Measurements from ENCODE around the gene BEND7.

The BEND7 gene

DNA sequence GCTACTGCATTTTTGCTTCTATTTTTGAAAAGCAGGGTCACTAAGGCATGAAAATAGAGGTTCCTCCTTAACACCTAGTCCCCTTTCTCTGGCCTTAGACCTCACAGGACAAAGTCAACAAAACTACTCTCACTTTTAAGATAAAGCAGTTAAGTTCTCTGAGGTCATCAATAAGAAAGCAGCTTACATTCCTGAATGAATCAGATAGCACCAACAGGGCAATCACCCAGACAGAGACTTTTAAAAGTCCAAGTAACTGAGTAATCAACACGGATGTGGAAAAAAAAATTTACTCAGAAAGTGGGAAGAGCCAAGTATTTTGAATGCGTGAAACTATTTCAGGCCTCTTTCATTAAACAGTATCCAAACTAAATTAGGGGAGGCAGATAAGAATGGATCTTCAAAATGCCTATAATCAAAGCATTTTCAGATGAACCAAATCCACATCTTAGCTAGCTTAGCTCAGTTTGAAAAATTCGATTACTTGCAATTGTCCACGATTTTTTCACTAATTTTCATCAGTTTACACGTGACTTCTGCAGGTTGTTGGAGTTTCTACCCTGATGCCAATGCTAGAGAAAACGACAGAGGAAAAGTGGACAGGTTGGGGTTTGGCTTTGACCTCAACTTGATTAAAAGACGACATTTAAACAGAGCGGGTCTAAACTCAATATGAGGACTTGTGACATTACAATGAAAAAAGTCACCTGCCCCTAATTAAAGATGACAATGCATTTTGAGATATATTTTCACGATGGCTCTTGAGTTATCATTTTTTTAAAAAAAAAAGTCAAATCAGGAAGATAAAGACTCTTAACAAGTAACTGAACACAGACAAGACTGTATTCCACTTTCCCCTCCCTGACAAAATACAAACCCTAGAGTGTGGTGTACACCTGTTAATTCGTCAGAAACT, 1.6 kb downstream of the BEND7 start:
- TF ChIP-seq, protein P1, sequence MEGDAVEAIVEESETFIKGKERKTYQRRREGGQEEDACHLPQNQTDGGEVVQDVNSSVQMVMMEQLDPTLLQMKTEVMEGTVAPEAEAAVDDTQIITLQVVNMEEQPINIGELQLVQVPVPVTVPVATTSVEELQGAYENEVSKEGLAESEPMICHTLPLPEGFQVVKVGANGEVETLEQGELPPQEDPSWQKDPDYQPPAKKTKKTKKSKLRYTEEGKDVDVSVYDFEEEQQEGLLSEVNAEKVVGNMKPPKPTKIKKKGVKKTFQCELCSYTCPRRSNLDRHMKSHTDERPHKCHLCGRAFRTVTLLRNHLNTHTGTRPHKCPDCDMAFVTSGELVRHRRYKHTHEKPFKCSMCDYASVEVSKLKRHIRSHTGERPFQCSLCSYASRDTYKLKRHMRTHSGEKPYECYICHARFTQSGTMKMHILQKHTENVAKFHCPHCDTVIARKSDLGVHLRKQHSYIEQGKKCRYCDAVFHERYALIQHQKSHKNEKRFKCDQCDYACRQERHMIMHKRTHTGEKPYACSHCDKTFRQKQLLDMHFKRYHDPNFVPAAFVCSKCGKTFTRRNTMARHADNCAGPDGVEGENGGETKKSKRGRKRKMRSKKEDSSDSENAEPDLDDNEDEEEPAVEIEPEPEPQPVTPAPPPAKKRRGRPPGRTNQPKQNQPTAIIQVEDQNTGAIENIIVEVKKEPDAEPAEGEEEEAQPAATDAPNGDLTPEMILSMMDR (conservative IDR thresholded peaks at IDR 0.05; ENCODE audit: low read depth, low read length) = no peak
- H3K4me1 ChIP-seq (ENCODE audit: low read depth, poor library complexity, severe bottlenecking) = peaks cover 4% of the 10 kb centered on the region
- H3K27ac ChIP-seq = no peak overlapping the region
- no peaks in the 10 kb centered on the region for H3K36me3 ChIP-seq (ENCODE audit: insufficient read depth)
- H3K27me3 ChIP-seq (ENCODE audit: insufficient read depth, low read depth) = peaks cover 19% of the 10 kb centered on the region
- no peak overlapping the region for H3K9ac ChIP-seq
- no peak overlapping the region for H3K4me3 ChIP-seq (IDR thresholded peaks at IDR 0.05; ENCODE audit: insufficient read depth, low read depth, low read length)
- H4K20me1 ChIP-seq (ENCODE audit: insufficient read depth) = no peaks in the 10 kb centered on the region
- no peak overlapping the region; the same call in 1 of the 2 replicates for H2AFZ ChIP-seq (ENCODE audit: low read depth)
- no peaks in the 10 kb centered on the region for H3K79me2 ChIP-seq (ENCODE audit: insufficient read depth, low read depth)
- H3K4me2 ChIP-seq = peak overlapping the region; percentile 24; the same call in 1 of the 2 replicates

DNA sequence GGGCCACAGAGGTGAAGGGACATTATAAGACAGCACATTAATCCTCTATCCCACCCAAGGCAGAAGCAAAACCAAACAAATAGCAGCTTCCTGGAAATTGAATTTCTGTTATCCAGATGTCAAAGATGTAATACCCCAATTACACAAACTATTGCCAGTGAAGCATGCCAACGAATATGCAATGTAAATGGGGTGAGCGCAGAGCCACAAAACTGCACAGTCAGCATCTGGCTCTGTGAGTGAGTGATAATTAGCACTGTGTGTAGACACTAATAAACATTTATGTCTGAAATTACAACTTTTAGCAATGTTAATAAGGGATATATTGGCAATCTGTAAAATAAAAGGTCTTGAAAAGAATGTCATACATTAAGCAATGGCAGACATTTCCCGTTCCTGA, 3.2 kb downstream of the BEND7 start:
- H3K4me3 ChIP-seq (IDR thresholded peaks at IDR 0.05; ENCODE audit: insufficient read depth, low read depth, low read length) = no peak overlapping the region
- H3K27ac ChIP-seq = no peak overlapping the region
- H3K4me1 ChIP-seq (ENCODE audit: low read depth, poor library complexity, severe bottlenecking) = peaks cover 4% of the 10 kb centered on the region
- H3K4me2 ChIP-seq = no peak overlapping the region
- H3K79me2 ChIP-seq (ENCODE audit: insufficient read depth, low read depth) = no peaks in the 10 kb centered on the region
- no peak overlapping the region for H2AFZ ChIP-seq (ENCODE audit: low read depth)
- no peak overlapping the region for H3K9ac ChIP-seq
- H3K27me3 ChIP-seq (ENCODE audit: insufficient read depth, low read depth) = peaks cover 19% of the 10 kb centered on the region
- no peaks in the 10 kb centered on the region for H3K36me3 ChIP-seq (ENCODE audit: insufficient read depth)
- TF ChIP-seq, protein P1 (conservative IDR thresholded peaks at IDR 0.05; ENCODE audit: low read depth, low read length) = no peak
- H4K20me1 ChIP-seq (ENCODE audit: insufficient read depth) = no peaks in the 10 kb centered on the region

DNA sequence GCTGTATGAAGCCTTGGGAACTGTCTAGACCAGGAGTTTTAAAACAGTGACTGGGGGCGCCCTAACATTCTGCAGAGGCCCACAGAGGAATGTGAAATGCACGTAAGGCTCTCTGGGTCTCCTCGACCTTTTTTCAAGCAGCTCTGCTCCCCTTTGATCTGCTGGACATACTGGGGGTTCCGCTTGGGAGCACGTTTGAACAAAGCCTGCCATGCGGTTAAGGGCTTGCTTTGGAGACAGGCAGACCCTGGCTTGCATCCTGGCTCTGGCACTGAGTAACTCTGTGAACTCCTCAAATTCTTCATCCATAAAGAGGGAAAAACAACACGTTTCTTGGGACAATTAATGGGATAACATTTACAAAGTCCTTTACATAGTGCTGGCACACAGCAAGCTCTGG, 7.8 kb downstream of the BEND7 start:
- no peaks in the 10 kb centered on the region for H3K27me3 ChIP-seq (ENCODE audit: insufficient read depth, low read depth)
- H3K4me1 ChIP-seq (ENCODE audit: low read depth, poor library complexity, severe bottlenecking) = no peaks in the 10 kb centered on the region
- H3K9ac ChIP-seq = no peak overlapping the region
- no peaks in the 10 kb centered on the region for H3K36me3 ChIP-seq (ENCODE audit: insufficient read depth)
- no peak overlapping the region for H2AFZ ChIP-seq (ENCODE audit: low read depth)
- H3K4me3 ChIP-seq (IDR thresholded peaks at IDR 0.05; ENCODE audit: insufficient read depth, low read depth, low read length) = no peak overlapping the region
- TF ChIP-seq, protein P1 (conservative IDR thresholded peaks at IDR 0.05; ENCODE audit: low read depth, low read length) = no peak
- no peaks in the 10 kb centered on the region for H3K79me2 ChIP-seq (ENCODE audit: insufficient read depth, low read depth)
- no peak overlapping the region for H3K27ac ChIP-seq
- no peaks in the 10 kb centered on the region for H4K20me1 ChIP-seq (ENCODE audit: insufficient read depth)
- H3K4me2 ChIP-seq = no peak overlapping the region

DNA sequence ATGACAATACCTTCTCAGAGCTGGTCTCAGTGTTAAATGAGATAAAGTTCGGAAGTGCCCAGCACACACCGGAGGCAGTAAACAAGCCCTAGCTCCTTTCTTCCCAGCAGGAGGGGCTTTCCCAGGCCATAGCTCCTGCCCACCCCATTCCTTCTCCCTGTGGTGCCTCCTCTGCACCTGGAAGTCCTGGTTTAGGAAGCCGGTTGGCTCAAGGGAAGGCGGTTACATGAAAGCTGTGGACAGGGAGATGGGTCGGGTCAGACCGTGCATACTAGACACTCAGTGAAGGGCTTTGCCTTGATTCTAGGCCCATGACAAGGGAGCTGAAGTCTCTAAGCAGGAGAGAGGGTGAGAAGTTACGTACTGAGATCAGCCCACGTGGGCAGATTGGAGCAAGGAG, 8.6 kb downstream of the BEND7 start:
- Histone ChIP-seq H2AFZ (ENCODE audit: low read depth) (no peak overlapping the region), H4K20me1 (ENCODE audit: insufficient read depth) (no peaks in the 10 kb centered on the region), H3K27me3 (ENCODE audit: insufficient read depth, low read depth) (no peaks in the 10 kb centered on the region), H3K4me1 (ENCODE audit: low read depth, poor library complexity, severe bottlenecking) (no peaks in the 10 kb centered on the region), H3K4me3 (IDR thresholded peaks at IDR 0.05; ENCODE audit: insufficient read depth, low read depth, low read length) (no peak overlapping the region), H3K27ac (no peak overlapping the region), H3K79me2 (ENCODE audit: insufficient read depth, low read depth) (no peaks in the 10 kb centered on the region), H3K4me2 (no peak overlapping the region), H3K9ac (no peak overlapping the region), H3K36me3 (ENCODE audit: insufficient read depth) (no peaks in the 10 kb centered on the region)
- TF ChIP-seq, protein P1 (conservative IDR thresholded peaks at IDR 0.05; ENCODE audit: low read depth, low read length) = no peak
